Omental fat pad (tissue), 4 donors: Measurements from ENCODE around the gene DHRS4. TPM values are rescaled to one million over a fixed set of nuclear protein-coding genes. Genes with fewer than 3 reads are reported as not detected.

Experiments
- ATAC-seq: fragments of 150-250 bp; one replicate; pipeline ENCODE4 v1.9.1; 2016; ENCODE audit warnings: mild to moderate bottlenecking, moderate library complexity; ENCODE audit not compliant: low FRiP score
- DNase-seq: peaks from one replicate; pipeline ENCODE4 v3.0.0-alpha.2; 2019; ENCODE audit warnings: low spot score
- total RNA-seq, 4 donors: library from RNA; depleted of rRNA; stranded (reverse); fragments of >200 nt; gene quantifications; one replicate each; pipeline ENCODE4 v1.1.0, GENCODE V29; 2016
- TF ChIP-seq, protein P1 (sequence below), 3 donors: fragments of 450-650 bp; IDR thresholded peaks; one replicate each; pipeline ENCODE4 v1.5.1; 2016 to 2017; ENCODE audit warnings: antibody characterized with exemption in 3 of 3, mild to moderate bottlenecking in 3 of 3, moderate library complexity in 2 of 3

DHRS4 gene
- total RNA-seq, 4 donors from 2014 or later, result 29.8 to 57.0 (median 48.0) TPM

DNA sequence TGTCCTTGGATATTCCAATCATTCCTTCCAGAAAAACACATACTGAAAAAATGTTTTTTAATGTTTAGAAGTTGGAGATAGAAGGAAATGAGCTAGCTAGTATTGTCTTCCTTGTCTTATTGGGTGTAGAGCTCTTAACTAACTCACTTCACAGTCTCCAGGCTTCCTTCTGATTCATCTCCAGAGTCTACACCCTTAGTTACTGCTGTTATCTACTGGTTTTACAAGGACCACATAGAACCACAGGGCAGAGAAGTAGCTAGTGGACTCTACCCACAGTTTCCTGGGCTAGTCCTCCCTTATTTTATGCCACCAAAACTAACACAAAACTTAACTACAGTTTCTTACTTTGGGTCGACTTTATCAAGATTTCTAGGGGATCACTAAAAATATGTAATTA, 31.0 kb upstream of the DHRS4 start:
- DNase-seq (no peak), ATAC-seq (no peak)
- TF ChIP-seq, protein P1, sequence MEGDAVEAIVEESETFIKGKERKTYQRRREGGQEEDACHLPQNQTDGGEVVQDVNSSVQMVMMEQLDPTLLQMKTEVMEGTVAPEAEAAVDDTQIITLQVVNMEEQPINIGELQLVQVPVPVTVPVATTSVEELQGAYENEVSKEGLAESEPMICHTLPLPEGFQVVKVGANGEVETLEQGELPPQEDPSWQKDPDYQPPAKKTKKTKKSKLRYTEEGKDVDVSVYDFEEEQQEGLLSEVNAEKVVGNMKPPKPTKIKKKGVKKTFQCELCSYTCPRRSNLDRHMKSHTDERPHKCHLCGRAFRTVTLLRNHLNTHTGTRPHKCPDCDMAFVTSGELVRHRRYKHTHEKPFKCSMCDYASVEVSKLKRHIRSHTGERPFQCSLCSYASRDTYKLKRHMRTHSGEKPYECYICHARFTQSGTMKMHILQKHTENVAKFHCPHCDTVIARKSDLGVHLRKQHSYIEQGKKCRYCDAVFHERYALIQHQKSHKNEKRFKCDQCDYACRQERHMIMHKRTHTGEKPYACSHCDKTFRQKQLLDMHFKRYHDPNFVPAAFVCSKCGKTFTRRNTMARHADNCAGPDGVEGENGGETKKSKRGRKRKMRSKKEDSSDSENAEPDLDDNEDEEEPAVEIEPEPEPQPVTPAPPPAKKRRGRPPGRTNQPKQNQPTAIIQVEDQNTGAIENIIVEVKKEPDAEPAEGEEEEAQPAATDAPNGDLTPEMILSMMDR (IDR thresholded peaks at IDR 0.05), result no peak

DNA sequence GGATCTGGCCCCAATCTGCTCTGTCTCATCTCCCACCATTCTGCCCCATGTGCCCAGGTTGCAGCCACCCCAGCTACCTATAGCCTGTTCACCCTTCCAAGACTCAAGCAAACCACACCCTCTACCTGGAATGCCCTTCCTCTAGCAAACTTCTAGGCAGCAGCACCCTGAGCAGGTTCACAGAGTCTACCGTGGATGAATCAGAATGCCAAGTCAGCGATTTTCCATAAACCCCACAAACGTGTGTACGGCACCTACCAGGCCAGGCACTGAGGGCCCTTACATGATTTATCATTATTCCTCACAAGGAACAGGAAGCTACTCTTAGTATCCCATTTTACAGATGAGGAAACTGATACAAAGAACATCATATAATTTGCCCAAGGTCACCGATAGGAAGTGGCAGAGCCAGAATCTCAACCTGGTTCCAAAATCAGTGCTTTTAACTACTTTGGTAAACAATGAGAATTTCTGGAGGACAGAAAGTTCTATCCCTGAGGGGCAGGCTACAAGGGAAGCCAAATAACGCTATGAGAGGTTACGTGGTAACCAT, 28.0 kb upstream of the DHRS4 start:
- no peak for DNase-seq
- no peak for ATAC-seq
- TF ChIP-seq, protein P1 (IDR thresholded peaks at IDR 0.05), result no peak

DNA sequence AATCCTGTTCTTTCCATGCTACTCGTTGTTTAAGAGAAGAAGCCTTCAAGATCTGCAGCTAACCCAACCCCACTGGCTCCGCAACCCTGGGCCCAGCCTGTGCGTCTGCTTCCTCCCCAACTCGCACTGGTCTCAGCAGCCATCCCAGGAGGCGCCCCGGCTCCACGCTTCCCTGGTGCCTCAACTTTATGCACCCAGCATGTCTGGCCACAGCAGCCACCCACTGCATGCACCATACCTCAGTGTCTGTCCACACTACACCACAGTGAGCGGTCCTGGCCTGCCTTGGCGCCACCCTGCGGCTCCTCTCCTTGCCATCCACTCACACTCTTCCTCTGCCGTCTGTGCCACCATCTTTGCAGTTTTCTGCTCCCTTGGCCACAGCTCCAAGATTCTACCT, 27.0 kb upstream of the DHRS4 start:
- DNase-seq, result no peak
- TF ChIP-seq, protein P1 (IDR thresholded peaks at IDR 0.05), result no peak
- ATAC-seq, result no peak

DNA sequence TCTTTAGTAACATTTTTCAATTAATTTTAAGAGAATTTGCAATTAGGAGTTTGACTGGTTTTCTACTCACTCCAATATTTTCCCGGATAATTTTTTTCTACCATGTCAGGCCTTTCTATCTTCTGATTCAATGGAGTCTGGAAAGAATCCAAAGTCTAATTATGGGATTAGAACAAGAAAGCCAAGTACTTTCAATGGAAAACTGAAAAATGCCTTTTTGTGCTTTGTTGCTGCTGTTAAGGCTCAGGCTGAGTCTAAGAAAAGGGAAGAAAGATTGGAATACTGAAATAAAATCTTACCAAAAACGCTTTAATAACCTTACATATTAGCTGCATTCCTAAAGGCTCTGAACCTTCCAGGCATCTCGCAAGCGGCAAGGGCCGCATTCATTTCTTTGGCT, 24.4 kb upstream of the DHRS4 start:
- DNase-seq, result no peak
- TF ChIP-seq, protein P1 (IDR thresholded peaks at IDR 0.05), result no peak
- no peak for ATAC-seq

DNA sequence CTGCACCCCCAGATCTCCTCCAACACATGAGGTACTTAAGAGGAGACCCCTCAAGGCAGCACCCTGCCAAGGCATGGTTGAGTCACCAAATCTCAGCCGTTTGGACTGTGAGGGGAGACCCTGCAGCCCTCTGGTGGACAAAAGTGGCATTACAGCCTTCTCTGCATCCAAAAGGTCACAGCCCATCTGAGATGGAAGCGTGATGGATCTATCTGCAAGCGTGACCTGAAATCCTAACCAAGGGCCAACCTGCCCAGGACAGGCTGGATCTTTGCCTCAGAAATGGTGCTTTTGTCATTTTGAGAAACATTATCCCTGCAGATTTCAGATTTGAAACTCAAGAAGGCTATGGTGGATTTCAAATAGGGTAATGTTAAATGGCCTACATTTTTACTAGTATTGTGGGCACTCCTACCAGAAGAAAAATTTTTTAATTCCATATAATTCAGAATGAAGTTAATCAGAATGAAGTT, 23.7 kb upstream of the DHRS4 start:
- TF ChIP-seq, protein P1 (IDR thresholded peaks at IDR 0.05), result peak in 2 of 3 donors; percentile 32 to 56
- ATAC-seq, result peak; percentile 65
- peak; percentile 98 for DNase-seq

DNA sequence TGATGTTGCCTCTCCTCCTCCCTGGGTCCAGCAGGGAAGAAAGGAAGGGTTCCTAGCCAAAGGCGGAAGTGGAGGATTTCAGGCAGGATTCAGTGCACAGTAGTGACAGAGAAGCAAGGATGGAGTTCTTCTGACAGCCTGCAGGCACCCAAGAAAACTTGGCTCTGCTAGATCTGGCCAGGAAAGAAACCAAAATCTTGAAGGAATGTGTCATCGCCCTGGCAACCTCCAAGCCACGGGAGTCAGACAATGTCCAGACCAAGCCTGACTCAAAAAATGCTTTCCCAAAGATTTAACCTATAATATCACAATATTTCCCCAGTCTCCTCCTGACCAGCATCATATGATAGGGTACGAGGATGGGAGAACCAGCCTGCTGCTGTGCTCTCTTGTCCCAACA, 22.8 kb upstream of the DHRS4 start:
- ATAC-seq (peak; percentile 53), DNase-seq (no peak)

More for the DNA sequence above, 22.8 kb upstream of the DHRS4 start:
- TF ChIP-seq, protein P1 (IDR thresholded peaks at IDR 0.05), result no peak
